Measurements from ENCODE around the gene LYRM2.

DNA sequence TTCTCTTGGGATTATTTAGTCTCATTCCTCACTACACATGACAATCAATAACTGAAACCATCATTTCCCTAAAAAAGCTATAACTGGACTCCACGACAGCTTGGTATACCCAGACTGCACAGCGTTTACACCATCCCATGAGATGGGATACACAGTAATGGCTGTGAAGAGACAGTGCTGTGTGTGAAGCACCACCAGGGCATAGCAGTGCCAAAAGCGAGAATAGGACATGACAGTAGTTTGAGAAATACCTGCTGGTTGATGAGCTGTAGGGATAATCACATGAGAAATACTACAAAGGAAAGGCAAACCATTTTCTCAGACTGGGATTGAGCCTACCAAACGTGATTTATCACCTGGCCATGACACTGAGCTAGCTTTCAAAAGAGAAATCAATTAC is 22.4 kb upstream of the LYRM2 start:
- TF ChIP-seq, protein P1, sequence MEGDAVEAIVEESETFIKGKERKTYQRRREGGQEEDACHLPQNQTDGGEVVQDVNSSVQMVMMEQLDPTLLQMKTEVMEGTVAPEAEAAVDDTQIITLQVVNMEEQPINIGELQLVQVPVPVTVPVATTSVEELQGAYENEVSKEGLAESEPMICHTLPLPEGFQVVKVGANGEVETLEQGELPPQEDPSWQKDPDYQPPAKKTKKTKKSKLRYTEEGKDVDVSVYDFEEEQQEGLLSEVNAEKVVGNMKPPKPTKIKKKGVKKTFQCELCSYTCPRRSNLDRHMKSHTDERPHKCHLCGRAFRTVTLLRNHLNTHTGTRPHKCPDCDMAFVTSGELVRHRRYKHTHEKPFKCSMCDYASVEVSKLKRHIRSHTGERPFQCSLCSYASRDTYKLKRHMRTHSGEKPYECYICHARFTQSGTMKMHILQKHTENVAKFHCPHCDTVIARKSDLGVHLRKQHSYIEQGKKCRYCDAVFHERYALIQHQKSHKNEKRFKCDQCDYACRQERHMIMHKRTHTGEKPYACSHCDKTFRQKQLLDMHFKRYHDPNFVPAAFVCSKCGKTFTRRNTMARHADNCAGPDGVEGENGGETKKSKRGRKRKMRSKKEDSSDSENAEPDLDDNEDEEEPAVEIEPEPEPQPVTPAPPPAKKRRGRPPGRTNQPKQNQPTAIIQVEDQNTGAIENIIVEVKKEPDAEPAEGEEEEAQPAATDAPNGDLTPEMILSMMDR (IDR thresholded peaks at IDR 0.05), result no peak
- TF ChIP-seq POLR2AphosphoS5 (IDR thresholded peaks at IDR 0.05), result no peak
